OCI-LY1 (cell line): Measurements from ENCODE around the gene GRIN2A.

Experiments
- H2AFZ ChIP-seq: fragments of 200-600 bp; sonication (generic), shearing (Covaris generic); 2 replicates; pipeline ENCODE4 v1.6.0; 2014; ENCODE audit warnings: antibody characterized with exemption, mild to moderate bottlenecking, low read length
- H3F3A ChIP-seq: fragments of 200-600 bp; sonication (generic), shearing (Covaris generic); 2 replicates; pipeline ENCODE4 v1.6.0; 2014; ENCODE audit warnings: mild to moderate bottlenecking, antibody characterized with exemption, low read length, moderate library complexity; ENCODE audit not compliant: insufficient read depth
- H3K27ac ChIP-seq: fragments of 200-600 bp; sonication (generic); 2 replicates; pipeline ENCODE4 v1.5.1; 2014; ENCODE audit warnings: low read length, mixed run types, mild to moderate bottlenecking, low read depth; ENCODE audit not compliant: poor library complexity, severe bottlenecking
- H3K27me3 ChIP-seq: fragments of 200-600 bp; sonication (generic); 2 replicates; pipeline ENCODE4 v1.6.0; 2014; ENCODE audit warnings: antibody characterized with exemption, mild to moderate bottlenecking, low read length, moderate library complexity; ENCODE audit not compliant: insufficient read depth
- H3K36me3 ChIP-seq: fragments of 200-600 bp; sonication (generic); 2 replicates; pipeline ENCODE4 v1.6.1; 2014; ENCODE audit warnings: mild to moderate bottlenecking, antibody characterized with exemption, low read length, moderate library complexity, mixed read lengths; ENCODE audit not compliant: insufficient read depth
- H3K4me1 ChIP-seq: fragments of 200-600 bp; sonication (generic); 2 replicates; pipeline ENCODE4 v1.5.1; 2014; ENCODE audit warnings: mild to moderate bottlenecking, low read length, moderate library complexity; ENCODE audit not compliant: insufficient read depth, severe bottlenecking
- H3K4me2 ChIP-seq: fragments of 200-600 bp; sonication (generic), shearing (Covaris generic); 2 replicates; pipeline ENCODE4 v1.6.1; 2014; ENCODE audit warnings: low read length
- H3K4me3 ChIP-seq: fragments of 200-600 bp; sonication (generic); 2 replicates; pipeline ENCODE4 v1.5.1; 2014; ENCODE audit warnings: low read length, low read depth, mild to moderate bottlenecking, mixed read lengths; ENCODE audit not compliant: poor library complexity, severe bottlenecking
- H3K79me2 ChIP-seq: fragments of 200-600 bp; shearing (Covaris generic); 2 replicates; pipeline ENCODE4 v1.6.1; 2016; ENCODE audit warnings: mixed run types, low read length, mixed read lengths; ENCODE audit not compliant: insufficient read depth
- H3K9ac ChIP-seq: fragments of 200-600 bp; sonication (generic), shearing (Covaris generic); 2 replicates; pipeline ENCODE4 v1.6.1; 2014; ENCODE audit warnings: mild to moderate bottlenecking, low read length, mixed read lengths
- H3K9me2 ChIP-seq: fragments of 200-600 bp; sonication (generic), shearing (Covaris generic); 2 replicates; pipeline ENCODE4 v1.6.1; 2014; ENCODE audit warnings: low read depth, mild to moderate bottlenecking, low read length, mixed read lengths
- H3K9me3 ChIP-seq: fragments of 200-600 bp; shearing (Covaris generic); 2 replicates; pipeline ENCODE4 v1.6.1; 2014; ENCODE audit warnings: low read length, mixed read lengths
- H4K20me1 ChIP-seq: fragments of 200-600 bp; sonication (generic), shearing (Covaris generic); 2 replicates; pipeline ENCODE4 v1.6.0; 2016; ENCODE audit warnings: mild to moderate bottlenecking, low read length; ENCODE audit not compliant: insufficient read depth
- EZH2 ChIP-seq: fragments of 200-600 bp; sonication (generic), shearing (Covaris generic); IDR thresholded peaks from 2 replicates; pipeline ENCODE4 v1.8.0; 2017; ENCODE audit warnings: borderline replicate concordance, mixed run types, mild to moderate bottlenecking, antibody characterized with exemption, low read length, moderate library complexity, mixed read lengths
- TF ChIP-seq, protein P1 (sequence below): fragments of 200-600 bp; sonication (generic), shearing (Covaris generic); IDR thresholded peaks from 2 replicates; pipeline ENCODE4 v1.5.1; 2017; ENCODE audit warnings: mild to moderate bottlenecking, antibody characterized with exemption, low read length, moderate library complexity, mixed read lengths

Gene GRIN2A

DNA sequence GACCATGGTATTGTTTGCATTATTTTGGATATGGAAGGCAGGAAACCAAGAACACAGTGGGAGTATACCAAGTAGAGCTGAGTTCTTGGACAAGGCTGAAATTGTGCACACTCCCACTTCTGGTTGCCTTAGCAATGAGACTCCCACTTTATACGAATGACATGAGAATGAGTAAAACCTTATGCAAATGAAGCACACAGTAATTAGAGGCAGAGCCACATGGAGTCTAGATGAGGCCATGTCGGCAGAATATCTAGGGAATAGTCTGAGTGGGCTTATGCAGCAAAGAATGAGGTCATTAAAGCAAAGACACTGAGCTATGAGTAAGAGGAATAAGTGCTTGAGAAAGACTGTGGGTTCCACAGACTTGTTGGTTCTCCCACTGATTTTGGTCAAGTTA, 178.7 kb downstream of the GRIN2A start:
- no peaks in the 10 kb centered on the region for H4K20me1 ChIP-seq
- no peak overlapping the region for H3K4me2 ChIP-seq
- H3K79me2 ChIP-seq = no peaks in the 10 kb centered on the region
- H3K9me2 ChIP-seq = no peaks in the 10 kb centered on the region
- H3K27ac ChIP-seq = no peak overlapping the region
- no peaks in the 10 kb centered on the region for H3F3A ChIP-seq
- no peak for TF ChIP-seq EZH2
- TF ChIP-seq, protein P1, sequence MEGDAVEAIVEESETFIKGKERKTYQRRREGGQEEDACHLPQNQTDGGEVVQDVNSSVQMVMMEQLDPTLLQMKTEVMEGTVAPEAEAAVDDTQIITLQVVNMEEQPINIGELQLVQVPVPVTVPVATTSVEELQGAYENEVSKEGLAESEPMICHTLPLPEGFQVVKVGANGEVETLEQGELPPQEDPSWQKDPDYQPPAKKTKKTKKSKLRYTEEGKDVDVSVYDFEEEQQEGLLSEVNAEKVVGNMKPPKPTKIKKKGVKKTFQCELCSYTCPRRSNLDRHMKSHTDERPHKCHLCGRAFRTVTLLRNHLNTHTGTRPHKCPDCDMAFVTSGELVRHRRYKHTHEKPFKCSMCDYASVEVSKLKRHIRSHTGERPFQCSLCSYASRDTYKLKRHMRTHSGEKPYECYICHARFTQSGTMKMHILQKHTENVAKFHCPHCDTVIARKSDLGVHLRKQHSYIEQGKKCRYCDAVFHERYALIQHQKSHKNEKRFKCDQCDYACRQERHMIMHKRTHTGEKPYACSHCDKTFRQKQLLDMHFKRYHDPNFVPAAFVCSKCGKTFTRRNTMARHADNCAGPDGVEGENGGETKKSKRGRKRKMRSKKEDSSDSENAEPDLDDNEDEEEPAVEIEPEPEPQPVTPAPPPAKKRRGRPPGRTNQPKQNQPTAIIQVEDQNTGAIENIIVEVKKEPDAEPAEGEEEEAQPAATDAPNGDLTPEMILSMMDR = no peak
- no peaks in the 10 kb centered on the region for H3K27me3 ChIP-seq
- no peaks in the 10 kb centered on the region for H3K9me3 ChIP-seq
- H3K4me1 ChIP-seq = no peaks in the 10 kb centered on the region
- H2AFZ ChIP-seq = no peak overlapping the region
- no peak overlapping the region for H3K4me3 ChIP-seq
- no peaks in the 10 kb centered on the region for H3K36me3 ChIP-seq
- no peak overlapping the region for H3K9ac ChIP-seq

DNA sequence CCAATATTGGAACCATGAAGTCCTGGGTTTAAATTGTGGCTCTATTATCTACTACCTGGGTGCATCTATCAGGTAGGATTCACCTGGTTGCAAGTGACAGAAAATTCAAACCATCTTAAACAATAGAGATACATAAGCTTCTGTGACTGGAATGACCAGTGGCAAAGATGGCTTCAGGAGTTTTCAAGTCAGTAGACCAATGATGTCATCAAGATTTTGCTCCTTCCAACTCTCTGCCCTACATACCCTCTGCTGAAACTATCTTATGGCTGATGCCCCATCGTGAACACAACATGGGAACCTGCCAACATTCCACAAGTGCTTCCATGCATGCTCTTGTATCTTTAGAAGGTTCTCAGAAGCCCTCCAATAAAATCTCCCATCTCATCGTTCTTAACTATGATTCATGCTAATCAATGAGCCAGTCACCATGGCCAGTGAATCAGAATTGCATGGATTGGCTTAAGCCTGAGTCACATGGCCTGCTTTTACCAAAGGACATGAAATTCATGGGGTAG, 180.9 kb downstream of the GRIN2A start:
- Histone ChIP-seq H4K20me1 (no peaks in the 10 kb centered on the region), H3K9me3 (no peaks in the 10 kb centered on the region), H3K9me2 (no peaks in the 10 kb centered on the region), H3K4me2 (no peak overlapping the region), H3K4me3 (no peak overlapping the region), H2AFZ (no peak overlapping the region), H3K27ac (no peak overlapping the region), H3F3A (no peaks in the 10 kb centered on the region), H3K79me2 (no peaks in the 10 kb centered on the region), H3K27me3 (no peaks in the 10 kb centered on the region), H3K36me3 (no peaks in the 10 kb centered on the region), H3K4me1 (no peaks in the 10 kb centered on the region), H3K9ac (no peak overlapping the region)
- TF ChIP-seq, protein P1 = no peak
- no peak for TF ChIP-seq EZH2

DNA sequence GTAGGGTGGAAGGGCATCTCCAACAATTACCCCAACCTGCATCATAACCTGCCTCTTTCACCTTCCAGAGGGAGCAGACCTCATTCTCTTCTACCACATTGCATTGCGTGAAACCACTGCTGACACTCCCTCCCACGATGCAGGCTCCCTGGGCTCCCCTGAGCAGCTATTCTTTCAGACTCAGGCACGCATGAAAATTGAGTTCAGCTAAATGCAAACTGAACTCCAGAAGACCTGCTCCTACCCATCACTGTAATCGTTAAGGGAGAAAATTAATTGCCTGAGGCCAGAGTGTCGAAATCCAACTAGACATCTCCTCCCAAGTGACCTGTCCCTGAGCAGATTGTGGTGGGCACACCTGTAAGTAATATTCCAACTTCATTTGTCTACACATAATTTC, 186.0 kb downstream of the GRIN2A start:
- Histone ChIP-seq H3K4me1 (no peaks in the 10 kb centered on the region), H2AFZ (no peak overlapping the region), H3K79me2 (no peaks in the 10 kb centered on the region), H3K27ac (no peak overlapping the region), H3K9me2 (no peaks in the 10 kb centered on the region), H3K4me2 (no peak overlapping the region), H3K27me3 (no peaks in the 10 kb centered on the region), H3K4me3 (no peak overlapping the region), H3K9me3 (no peaks in the 10 kb centered on the region), H3K9ac (no peak overlapping the region), H3K36me3 (no peaks in the 10 kb centered on the region), H3F3A (no peaks in the 10 kb centered on the region), H4K20me1 (no peaks in the 10 kb centered on the region)
- TF ChIP-seq, protein P1 = no peak
- no peak for TF ChIP-seq EZH2
